Measurements from ENCODE around the gene CHI3L1. TPM values are rescaled to one million over a fixed set of nuclear protein-coding genes. Genes with fewer than 3 reads are reported as not detected.
A peak's percentile ranks its signal among the peaks of the same experiment; 100 is the strongest.

The CHI3L1 gene
- total RNA-seq, 4 donors from 2014 or later: 2.9 to 23.2 TPM; not detected in 2

GRCh38 chr1:203173011-203173555 lies 13.4 kb downstream of the CHI3L1 start:
- WGBS, 2 donors (ENCODE audit: low coverage in 1 of 2): 100% methylated on average over 1 of the region's 2 CpGs; no CpG with 5 or more reads in 1 of the 2 donors
- no peaks in the 10 kb centered on the region for H3K27me3 ChIP-seq
- H3K9me3 ChIP-seq: no peaks in the 10 kb centered on the region
- H3K27ac ChIP-seq: no peak overlapping the region
- in situ Hi-C loops (cut with MboI; ENCODE audit: low pct_ligation_motif_present in 1 of 4, low pct_unique_long_range_greater_than_20kb in 1 of 4, low sequenced_read_pairs in 3 of 4): no loop called here
- H3K36me3 ChIP-seq: no peaks in the 10 kb centered on the region
- TF ChIP-seq POLR2AphosphoS5 (IDR thresholded peaks at IDR 0.05) (no peak), POLR2A (IDR thresholded peaks at IDR 0.05) (no peak), EP300 (IDR thresholded peaks at IDR 0.05; ENCODE audit: low read depth) (no peak), CTCF (IDR thresholded peaks at IDR 0.05) (no peak)
- DNase-seq: no peak
- intact Hi-C loops (cut with DNase I; ENCODE audit: low total_unique reads): no loop called here
- no peak overlapping the region for H3K4me3 ChIP-seq
- peaks cover 0 to 7% (median 0%) of the 10 kb centered on the region in 4 donors for H3K4me1 ChIP-seq

GRCh38 chr1:203172184-203173010 lies 14.1 kb downstream of the CHI3L1 start:
- peak; percentile 72 for DNase-seq
- TF ChIP-seq POLR2A (IDR thresholded peaks at IDR 0.05) (no peak), CTCF (IDR thresholded peaks at IDR 0.05) (peak; percentile 74 to 89 (median 84)), EP300 (IDR thresholded peaks at IDR 0.05; ENCODE audit: low read depth) (no peak), POLR2AphosphoS5 (IDR thresholded peaks at IDR 0.05) (no peak)
- Histone ChIP-seq H3K27me3 (no peaks in the 10 kb centered on the region), H3K4me1 (peaks cover 0 to 7% (median under 1%) of the 10 kb centered on the region in 4 donors), H3K9me3 (no peaks in the 10 kb centered on the region), H3K27ac (no peak overlapping the region), H3K36me3 (no peaks in the 10 kb centered on the region), H3K4me3 (no peak overlapping the region)
- intact Hi-C loops (cut with DNase I; ENCODE audit: low total_unique reads) (no loop called here), in situ Hi-C loops (cut with MboI; ENCODE audit: low pct_ligation_motif_present in 1 of 4, low pct_unique_long_range_greater_than_20kb in 1 of 4, low sequenced_read_pairs in 3 of 4) (no loop called here)
- WGBS, 2 donors (ENCODE audit: low coverage in 1 of 2): 56 to 80% methylated on average over 1 to 6 of the region's 8 CpGs

GRCh38 chr1:203171341-203172183 lies 14.9 kb downstream of the CHI3L1 start:
- in situ Hi-C loops (cut with MboI; ENCODE audit: low pct_ligation_motif_present in 1 of 4, low pct_unique_long_range_greater_than_20kb in 1 of 4, low sequenced_read_pairs in 3 of 4) (no loop called here), intact Hi-C loops (cut with DNase I; ENCODE audit: low total_unique reads) (loop anchor here (1.0 kb wide), 1 partner anchor 131 kb away; no protein-coding TSS in a partner anchor)
- WGBS, 2 donors (ENCODE audit: low coverage in 1 of 2): 87% methylated on average over 22 of the region's 22 CpGs; no CpG with 5 or more reads in 1 of the 2 donors
- no peak for DNase-seq
- Histone ChIP-seq H3K36me3 (no peaks in the 10 kb centered on the region), H3K9me3 (no peaks in the 10 kb centered on the region), H3K27ac (no peak overlapping the region), H3K4me1 (peaks cover 0 to 12% (median 4%) of the 10 kb centered on the region in 4 donors), H3K27me3 (no peaks in the 10 kb centered on the region), H3K4me3 (no peak overlapping the region)
- TF ChIP-seq CTCF (IDR thresholded peaks at IDR 0.05): no peak
- TF ChIP-seq POLR2A (IDR thresholded peaks at IDR 0.05): no peak
- no peak for TF ChIP-seq EP300 (IDR thresholded peaks at IDR 0.05; ENCODE audit: low read depth)
- TF ChIP-seq POLR2AphosphoS5 (IDR thresholded peaks at IDR 0.05): no peak

Data from transverse colon (tissue), 4 donors.